CD14-positive monocyte (primary cell): Measurements from ENCODE around the gene PPP2R2D. TPM values are rescaled to one million over a fixed set of nuclear protein-coding genes. Genes with fewer than 3 reads are reported as not detected.

ENCODE experiments used
- DNase-seq, 3 donors: peaks; one replicate each; pipeline ENCODE4 v3.0.0-alpha.2; 2011 to 2022
- H2AFZ ChIP-seq: 2 replicates; pipeline ENCODE4 v1.6.0; 2012; ENCODE audit warnings: mild to moderate bottlenecking, low read depth, low read length, inconsistent platforms; ENCODE audit not compliant: insufficient read depth, poor library complexity, severe bottlenecking
- H3K27ac ChIP-seq, 2 donors: 1 replicate in 1 of 2; 2 replicates in 1 of 2; pipeline ENCODE4 v1.5.1; 2012 to 2013; ENCODE audit warnings: low read length in 2 of 2, control low read depth in 1 of 2, inconsistent platforms in 1 of 2, low read depth in 1 of 2, mild to moderate bottlenecking in 1 of 2
- H3K27me3 ChIP-seq, 2 donors: one replicate each; pipeline versions ENCODE4 v1.6.0 to v1.6.1; 2011 to 2013; ENCODE audit warnings: low read length in 2 of 2; ENCODE audit not compliant: control insufficient read depth in 2 of 2, insufficient read depth in 2 of 2
- H3K36me3 ChIP-seq, 2 donors: replicated peaks in 1 of 2; 1 replicate in 1 of 2; 2 replicates in 1 of 2; pipeline versions ENCODE4 v1.5.1 to v1.6.1; 2012 to 2013; ENCODE audit warnings: low read length in 2 of 2, control low read depth in 1 of 2, inconsistent platforms in 1 of 2, mild to moderate bottlenecking in 1 of 2; ENCODE audit not compliant: insufficient read depth in 2 of 2, control insufficient read depth in 1 of 2
- H3K4me1 ChIP-seq, 2 donors: 1 replicate in 1 of 2; 2 replicates in 1 of 2; pipeline versions ENCODE4 v1.5.1 to v1.6.1; 2012 to 2013; ENCODE audit warnings: low read length in 2 of 2, control low read depth in 1 of 2, inconsistent platforms in 1 of 2, mild to moderate bottlenecking in 1 of 2, moderate library complexity in 1 of 2; ENCODE audit not compliant: insufficient read depth in 2 of 2, control insufficient read depth in 1 of 2
- H3K4me2 ChIP-seq: replicated peaks from 2 replicates; pipeline ENCODE3; 2012; ENCODE audit warnings: low read length, moderate library complexity, mild to moderate bottlenecking; ENCODE audit not compliant: poor library complexity, severe bottlenecking; ENCODE audit errors: extremely low read depth
- H3K4me3 ChIP-seq, 3 experiments: fragments of 200-600 bp in 1 of 3; sonication (generic) in 1 of 3; replicated peaks in 1 of 3; 1 replicate in 2 of 3; 2 replicates in 1 of 3; pipeline ENCODE4 v1.5.1; 2011 to 2013; ENCODE audit warnings: low read length in 3 of 3, mild to moderate bottlenecking in 3 of 3, control low read depth in 2 of 3, low read depth in 2 of 3, inconsistent platforms in 1 of 3, moderate library complexity in 1 of 3
- H3K79me2 ChIP-seq: 2 replicates; pipeline ENCODE4 v1.6.0; 2012; ENCODE audit warnings: mild to moderate bottlenecking, control low read depth, inconsistent platforms, low read length, moderate library complexity; ENCODE audit not compliant: insufficient read depth
- H3K9ac ChIP-seq: 2 replicates; pipeline ENCODE4 v1.6.0; 2017; ENCODE audit warnings: low read length, mild to moderate bottlenecking; ENCODE audit not compliant: insufficient read depth, poor library complexity, severe bottlenecking
- H3K9me3 ChIP-seq, 2 donors: replicated peaks in 1 of 2; 1 replicate in 1 of 2; 2 replicates in 1 of 2; pipeline versions ENCODE4 v1.5.1 to v1.6.1; 2012 to 2013; ENCODE audit warnings: low read length in 2 of 2, control low read depth in 1 of 2; ENCODE audit not compliant: control insufficient read depth in 1 of 2, insufficient read depth in 1 of 2
- H4K20me1 ChIP-seq: 2 replicates; pipeline ENCODE4 v1.6.0; 2012; ENCODE audit warnings: mild to moderate bottlenecking, low read length, control low read depth, moderate library complexity; ENCODE audit not compliant: insufficient read depth
- H3K27ac Mint-ChIP-seq, 7 donors: one replicate each; pipeline ENCODE4 v1.8.0; 2020; ENCODE audit warnings: mild to moderate bottlenecking in 7 of 7, mixed read lengths in 7 of 7, moderate library complexity in 6 of 7, inconsistent platforms in 2 of 7
- H3K27me3 Mint-ChIP-seq, 3 donors: one replicate each; pipeline ENCODE4 v1.8.0; 2021 to 2022; ENCODE audit warnings: low read depth in 3 of 3, mild to moderate bottlenecking in 3 of 3, mixed read lengths in 3 of 3, moderate library complexity in 3 of 3, inconsistent platforms in 1 of 3
- H3K36me3 Mint-ChIP-seq, 2 donors: one replicate each; pipeline ENCODE4 v1.8.0; 2020; ENCODE audit warnings: mixed read lengths in 2 of 2, inconsistent platforms in 1 of 2, mild to moderate bottlenecking in 1 of 2
- H3K4me1 Mint-ChIP-seq: one replicate; pipeline ENCODE4 v1.8.0; 2020; ENCODE audit warnings: mild to moderate bottlenecking, mixed read lengths
- H3K4me3 Mint-ChIP-seq, 2 donors: one replicate each; pipeline ENCODE4 v1.8.0; 2020; ENCODE audit warnings: mild to moderate bottlenecking in 2 of 2, mixed read lengths in 2 of 2, moderate library complexity in 1 of 2
- H3K9me3 Mint-ChIP-seq, 7 donors: one replicate each; pipeline ENCODE4 v1.8.0; 2020 to 2022; ENCODE audit warnings: mixed read lengths in 7 of 7, mild to moderate bottlenecking in 6 of 7, moderate library complexity in 6 of 7, inconsistent platforms in 2 of 7
- WGBS: methylation state at CpG from one replicate; pipeline ENCODE4 v1.1.5; 2013; ENCODE audit warnings: missing lambda C conversion rate; ENCODE audit not compliant: insufficient coverage; 5-methylcytosine and 5-hydroxymethylcytosine counted together
- intact Hi-C, 2 donors: fragments of 100-400 bp; cut with micrococcal nuclease; formaldehyde crosslinking; loops; one replicate each; pipeline versions ENCODE4 v1.15.0 to v1.15.1; 2023
- polyA plus RNA-seq, 3 donors: library from polyadenylated mRNA; depleted of rRNA in 1 of 3; unstranded in 2 of 3; stranded (reverse) in 1 of 3; fragments of 300-500 nt in 2 of 3; fragments of >200 nt in 1 of 3; fragmentation: Illumina TruSeq in 2 of 3; gene quantifications; 1 replicate in 2 of 3; 2 replicates in 1 of 3; pipeline ENCODE4 v1.2.3, GENCODE V29; 2012 to 2021
- TF ChIP-seq, protein P1 (sequence below): fragments of 200-600 bp; IDR thresholded peaks from one replicate; pipeline ENCODE4 v1.8.0; 2022; ENCODE audit warnings: antibody characterized with exemption, mild to moderate bottlenecking

The PPP2R2D gene
- polyA plus RNA-seq, 3 donors = 12.8 to 23.5 (median 12.9) TPM

DNA sequence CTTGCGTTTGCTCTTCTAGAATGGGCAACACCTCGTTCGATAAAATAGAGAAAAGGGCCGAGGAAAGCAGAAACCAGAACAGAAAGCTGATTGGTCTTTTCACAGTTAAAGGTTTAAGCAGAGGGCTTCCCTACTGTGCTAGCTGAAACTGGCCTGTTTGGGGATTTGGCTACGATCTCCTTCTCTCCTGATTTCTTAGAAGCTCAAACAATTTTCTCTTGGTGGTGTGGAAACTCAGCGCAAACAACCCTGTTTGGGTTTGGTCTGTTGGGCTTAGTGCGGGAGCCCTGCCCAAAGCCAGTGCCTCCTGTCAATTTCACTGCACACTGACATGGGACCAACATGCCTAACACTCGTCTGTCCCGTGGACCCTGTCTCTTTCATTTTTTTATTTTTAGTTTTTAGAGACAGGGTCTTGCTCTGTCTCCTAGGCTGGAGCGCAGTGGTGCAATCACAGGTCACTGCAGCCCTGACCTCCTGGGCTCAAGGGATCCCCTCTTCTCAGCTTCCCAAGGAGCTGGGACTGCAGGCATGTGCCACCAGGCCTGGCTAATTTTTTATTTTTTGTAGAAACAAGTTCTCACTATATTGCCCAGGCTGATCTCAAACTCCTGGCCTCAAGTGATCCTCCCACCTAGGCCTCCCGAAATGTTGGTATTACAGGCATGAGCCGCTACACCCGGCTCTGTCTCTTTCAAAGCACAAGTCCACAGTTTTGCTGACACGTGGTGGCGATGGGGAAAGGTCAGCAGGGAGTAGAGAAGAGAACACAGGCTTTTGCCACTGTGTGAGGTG is 97.4 kb downstream of the PPP2R2D start:
- intact Hi-C loops = no loop called here
- no peaks in the 10 kb centered on the region for H3K36me3 ChIP-seq
- no peak overlapping the region for H3K4me3 Mint-ChIP-seq
- H3K79me2 ChIP-seq = no peaks in the 10 kb centered on the region
- H3K36me3 Mint-ChIP-seq = no peaks in the 10 kb centered on the region
- H3K27me3 ChIP-seq = no peaks in the 10 kb centered on the region
- no peak overlapping the region for H3K27ac ChIP-seq
- H2AFZ ChIP-seq = no peak overlapping the region
- WGBS = 83% methylated on average over 14 of the region's 15 CpGs
- H3K9me3 Mint-ChIP-seq = peaks cover 0 to 3% (median 0%) of the 10 kb centered on the region in 7 donors
- H3K4me3 ChIP-seq = no peak overlapping the region
- no peak overlapping the region for H3K9ac ChIP-seq
- peak overlapping the region in 1 of 7 donors; percentile 41 for H3K27ac Mint-ChIP-seq
- no peaks in the 10 kb centered on the region for H3K9me3 ChIP-seq
- H3K4me1 Mint-ChIP-seq = no peaks in the 10 kb centered on the region
- no peak for DNase-seq
- H3K27me3 Mint-ChIP-seq = peaks cover 3 to 10% (median 5%) of the 10 kb centered on the region in 3 donors
- H3K4me1 ChIP-seq = peaks cover 0 to 2% of the 10 kb centered on the region in 2 donors
- no peaks in the 10 kb centered on the region for H4K20me1 ChIP-seq
- H3K4me2 ChIP-seq = no peak overlapping the region
- TF ChIP-seq, protein P1, sequence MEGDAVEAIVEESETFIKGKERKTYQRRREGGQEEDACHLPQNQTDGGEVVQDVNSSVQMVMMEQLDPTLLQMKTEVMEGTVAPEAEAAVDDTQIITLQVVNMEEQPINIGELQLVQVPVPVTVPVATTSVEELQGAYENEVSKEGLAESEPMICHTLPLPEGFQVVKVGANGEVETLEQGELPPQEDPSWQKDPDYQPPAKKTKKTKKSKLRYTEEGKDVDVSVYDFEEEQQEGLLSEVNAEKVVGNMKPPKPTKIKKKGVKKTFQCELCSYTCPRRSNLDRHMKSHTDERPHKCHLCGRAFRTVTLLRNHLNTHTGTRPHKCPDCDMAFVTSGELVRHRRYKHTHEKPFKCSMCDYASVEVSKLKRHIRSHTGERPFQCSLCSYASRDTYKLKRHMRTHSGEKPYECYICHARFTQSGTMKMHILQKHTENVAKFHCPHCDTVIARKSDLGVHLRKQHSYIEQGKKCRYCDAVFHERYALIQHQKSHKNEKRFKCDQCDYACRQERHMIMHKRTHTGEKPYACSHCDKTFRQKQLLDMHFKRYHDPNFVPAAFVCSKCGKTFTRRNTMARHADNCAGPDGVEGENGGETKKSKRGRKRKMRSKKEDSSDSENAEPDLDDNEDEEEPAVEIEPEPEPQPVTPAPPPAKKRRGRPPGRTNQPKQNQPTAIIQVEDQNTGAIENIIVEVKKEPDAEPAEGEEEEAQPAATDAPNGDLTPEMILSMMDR = no peak

DNA sequence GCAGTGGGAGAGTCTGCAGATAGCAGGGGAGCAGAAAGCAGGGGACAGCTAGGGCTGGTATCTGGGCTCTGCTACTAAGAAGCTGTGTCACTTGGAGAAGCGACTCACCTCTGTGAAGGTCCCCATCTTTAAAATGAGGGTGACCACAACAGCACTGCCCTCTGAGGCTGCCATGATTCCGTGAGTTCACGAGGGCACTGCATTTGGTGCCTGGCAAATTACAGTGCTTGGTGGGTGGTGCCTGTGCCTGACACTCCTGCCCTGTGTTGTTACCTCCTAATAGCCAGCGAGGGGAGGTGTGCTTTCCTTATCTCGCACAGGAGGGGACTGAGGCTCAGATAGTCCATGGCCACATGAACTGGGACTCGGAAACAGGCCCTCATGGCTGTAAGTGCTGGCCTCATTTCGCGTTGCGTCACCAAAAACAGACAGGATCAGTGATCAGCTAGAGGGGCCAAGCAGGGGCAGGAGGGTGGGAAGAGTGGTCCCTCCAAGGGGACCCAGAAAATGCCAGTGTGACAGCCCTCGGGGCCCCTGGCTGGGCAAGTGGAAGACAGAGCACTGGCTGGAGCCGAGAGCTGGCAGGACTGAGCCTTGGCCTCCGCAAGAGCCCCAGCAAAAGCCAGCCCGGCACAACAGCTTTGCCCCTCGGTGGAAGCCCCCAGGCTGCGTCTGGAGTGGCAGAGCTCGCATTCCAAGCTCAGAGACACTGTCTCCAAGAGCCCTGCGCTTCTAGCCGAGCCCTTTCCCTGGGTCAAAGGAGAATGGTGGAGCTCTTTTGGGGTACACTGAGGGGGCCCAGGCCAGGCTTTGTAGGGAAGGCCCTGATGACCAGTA is 98.3 kb downstream of the PPP2R2D start:
- no peaks in the 10 kb centered on the region for H3K9me3 ChIP-seq
- no peak overlapping the region for H3K27ac Mint-ChIP-seq
- no peaks in the 10 kb centered on the region for H3K79me2 ChIP-seq
- TF ChIP-seq, protein P1 = no peak
- no peaks in the 10 kb centered on the region for H3K36me3 Mint-ChIP-seq
- H3K27me3 ChIP-seq = no peaks in the 10 kb centered on the region
- no peak overlapping the region for H3K4me3 ChIP-seq
- no peaks in the 10 kb centered on the region for H3K36me3 ChIP-seq
- H3K4me3 Mint-ChIP-seq = no peak overlapping the region
- 89% methylated on average over 17 of the region's 18 CpGs for WGBS
- intact Hi-C loops = no loop called here
- H3K27me3 Mint-ChIP-seq = peaks cover 5 to 10% (median 6%) of the 10 kb centered on the region in 3 donors
- peaks cover 0 to 3% (median 0%) of the 10 kb centered on the region in 7 donors for H3K9me3 Mint-ChIP-seq
- H4K20me1 ChIP-seq = no peaks in the 10 kb centered on the region
- H3K4me2 ChIP-seq = no peak overlapping the region
- H3K27ac ChIP-seq = no peak overlapping the region
- H3K4me1 ChIP-seq = no peaks in the 10 kb centered on the region
- no peak for DNase-seq
- no peaks in the 10 kb centered on the region for H3K4me1 Mint-ChIP-seq
- H2AFZ ChIP-seq = no peak overlapping the region
- no peak overlapping the region for H3K9ac ChIP-seq
